ENCODE measurements around the gene L3MBTL2. TPM values are rescaled to one million over a fixed set of nuclear protein-coding genes. Genes with fewer than 3 reads are reported as not detected.
"Not testable (repeated sequence)": the region's sequence is repeated elsewhere in the genome, so short reads cannot be mapped to it uniquely, and the experiment has no call there.

Gene L3MBTL2
- polyA plus RNA-seq, 1 experiment, result 19.1 TPM

DNA sequence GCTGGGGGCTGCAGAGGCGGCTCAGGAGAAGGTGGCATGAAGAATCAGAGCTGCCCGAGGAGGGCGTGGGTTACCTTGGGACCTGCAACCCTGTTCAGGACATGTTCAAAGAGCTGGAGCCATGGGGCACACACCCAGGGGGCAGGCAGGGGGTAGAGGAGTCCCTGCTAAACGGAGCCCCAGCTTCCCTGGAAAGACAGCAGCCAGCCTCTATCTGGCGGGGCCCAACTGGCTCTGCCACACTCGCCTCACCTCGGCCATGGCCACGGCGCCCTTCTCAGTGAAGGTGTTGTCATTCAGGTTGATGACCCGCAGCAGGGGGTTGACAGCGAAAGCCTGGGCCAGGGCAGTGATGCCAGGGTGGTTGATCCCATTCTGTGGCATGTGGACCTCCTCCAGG is 52.6 kb downstream of the L3MBTL2 start:
- DNase-seq (ENCODE audit: low read depth, low spot score), result no peak
- ChIA-PET POLR2A (interaction anchor here (0.6 kb wide), 1 partner anchor 20 kb away, joined by 3 read pairs; no protein-coding TSS in a partner anchor), CTCF (interaction anchor here (0.9 kb wide), 1 partner anchor 260 kb away, joined by 3 read pairs; no protein-coding TSS in a partner anchor)
- Histone ChIP-seq H3K27me3 (ENCODE audit: control insufficient read depth, insufficient read depth, low read length) (no peaks in the 10 kb centered on the region), H3K9me3 (ENCODE audit: control insufficient read depth, insufficient read depth, low read length) (no peaks in the 10 kb centered on the region), H3K4me3 (ENCODE audit: low read depth, low read length) (no peak overlapping the region), H3K27ac (ENCODE audit: low read depth, low read length) (no peak overlapping the region)
- TF ChIP-seq CTCF (IDR thresholded peaks at IDR 0.05; ENCODE audit: low read depth, low read length), result no peak

DNA sequence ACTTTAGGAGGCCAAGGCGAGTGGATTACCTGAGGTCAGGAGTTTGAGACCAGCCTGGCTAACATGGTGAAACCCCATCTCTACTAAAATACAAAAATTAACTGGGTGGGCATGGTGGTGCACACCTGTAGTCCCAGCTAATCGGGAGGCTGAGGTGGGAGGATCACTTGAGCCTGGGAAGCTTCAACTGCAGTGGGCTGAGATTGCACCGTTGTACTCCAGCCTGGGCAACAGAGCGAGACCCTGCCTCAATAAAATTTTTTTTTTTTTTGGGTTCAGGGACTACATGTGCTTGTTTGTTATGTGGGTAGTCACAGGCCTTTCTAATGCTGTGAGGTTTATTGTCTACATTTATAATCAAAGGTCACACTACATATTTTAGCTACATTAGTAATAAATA is 54.6 kb downstream of the L3MBTL2 start:
- POLR2A ChIA-PET; DNase-seq (ENCODE audit: low read depth, low spot score); H3K27me3 ChIP-seq (ENCODE audit: control insufficient read depth, insufficient read depth, low read length); H3K27ac ChIP-seq (ENCODE audit: low read depth, low read length); H3K9me3 ChIP-seq (ENCODE audit: control insufficient read depth, insufficient read depth, low read length); H3K4me3 ChIP-seq (ENCODE audit: low read depth, low read length): not testable (repeated sequence)
- CTCF ChIA-PET, result interaction anchor here (1.0 kb wide), 1 partner anchor 337 kb away, joined by 3 read pairs; no protein-coding TSS in a partner anchor

DNA sequence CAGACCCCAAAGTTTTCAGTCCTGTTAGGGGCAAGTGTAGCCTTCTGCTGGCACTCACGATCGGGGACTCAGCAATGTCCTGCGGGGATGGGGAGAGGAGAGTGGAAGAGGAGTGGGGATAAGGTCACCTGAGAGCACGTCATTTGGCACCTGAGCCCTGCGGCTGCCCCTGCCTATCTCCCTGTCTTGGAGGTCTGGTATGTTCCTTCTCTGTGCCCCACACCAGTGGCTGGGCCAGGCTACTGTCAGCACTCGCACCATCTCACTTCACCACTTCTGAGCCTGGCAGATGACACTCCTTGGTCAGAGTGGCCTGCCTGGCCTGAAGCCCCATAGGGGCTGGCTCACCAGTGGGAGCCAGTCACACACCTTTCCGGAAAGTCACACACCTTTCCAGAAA is 55.8 kb downstream of the L3MBTL2 start:
- TF ChIP-seq CTCF (IDR thresholded peaks at IDR 0.05; ENCODE audit: low read depth, low read length), result no peak
- H3K27me3 ChIP-seq (ENCODE audit: control insufficient read depth, insufficient read depth, low read length), result no peaks in the 10 kb centered on the region
- CTCF ChIA-PET, result no interaction called here
- no peaks in the 10 kb centered on the region; the same call in 1 of the 2 replicates for H3K9me3 ChIP-seq (ENCODE audit: control insufficient read depth, insufficient read depth, low read length)
- DNase-seq (ENCODE audit: low read depth, low spot score), result no peak
- POLR2A ChIA-PET, result no interaction called here
- no peak overlapping the region for H3K27ac ChIP-seq (ENCODE audit: low read depth, low read length)
- no peak overlapping the region for H3K4me3 ChIP-seq (ENCODE audit: low read depth, low read length)

DNA sequence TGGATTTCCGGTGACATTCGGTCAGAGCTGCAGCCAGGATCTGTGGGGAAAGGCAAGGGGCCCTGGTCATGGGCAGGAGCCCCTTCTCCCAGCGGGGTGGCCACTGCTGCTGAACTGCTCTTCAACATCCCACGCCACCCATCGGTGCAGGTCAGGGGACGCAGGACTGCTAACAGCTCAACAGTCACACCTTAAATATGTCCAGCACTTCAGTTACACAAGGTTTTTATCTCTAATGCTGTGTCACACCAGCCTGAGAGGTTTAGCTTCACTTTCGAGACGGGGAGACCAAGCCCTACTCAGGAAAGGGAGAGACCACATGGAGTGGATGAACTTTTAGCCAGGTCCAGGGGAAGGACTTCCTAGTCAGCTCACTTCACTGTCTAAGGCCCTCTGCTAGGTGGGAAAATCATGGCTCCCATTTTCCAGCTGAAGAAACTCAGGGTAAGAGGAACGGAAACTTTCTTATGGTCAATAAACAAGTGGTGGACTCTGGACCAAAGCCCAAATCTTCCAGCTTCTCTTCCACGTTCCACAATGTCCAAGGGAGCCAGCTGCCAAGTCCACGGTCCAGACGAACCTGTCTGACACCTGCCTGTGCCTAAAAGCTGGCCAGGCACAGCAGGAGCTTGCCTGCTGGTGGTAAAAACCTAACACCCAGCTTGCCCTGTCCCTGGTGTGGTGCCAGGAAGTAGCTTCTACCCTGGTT is 56.6 kb downstream of the L3MBTL2 start:
- no peak overlapping the region for H3K27ac ChIP-seq (ENCODE audit: low read depth, low read length)
- TF ChIP-seq CTCF (IDR thresholded peaks at IDR 0.05; ENCODE audit: low read depth, low read length), result no peak
- DNase-seq (ENCODE audit: low read depth, low spot score), result no peak
- no peaks in the 10 kb centered on the region for H3K27me3 ChIP-seq (ENCODE audit: control insufficient read depth, insufficient read depth, low read length)
- POLR2A ChIA-PET, result interaction anchor here (0.7 kb wide), 1 partner anchor 333 kb away, joined by 3 read pairs; no protein-coding TSS in a partner anchor
- CTCF ChIA-PET, result interaction anchor here (1.1 kb wide), 1 partner anchor 339 kb away, joined by 3 read pairs; no protein-coding TSS in a partner anchor
- H3K4me3 ChIP-seq (ENCODE audit: low read depth, low read length), result no peak overlapping the region
- no peaks in the 10 kb centered on the region; the same call in 1 of the 2 replicates for H3K9me3 ChIP-seq (ENCODE audit: control insufficient read depth, insufficient read depth, low read length)

GRCh38 chr22:41262250-41262765 is 57.2 kb downstream of the L3MBTL2 start:
- no peaks in the 10 kb centered on the region; the same call in 1 of the 2 replicates for H3K9me3 ChIP-seq (ENCODE audit: control insufficient read depth, insufficient read depth, low read length)
- ChIA-PET POLR2A (interaction anchor here (0.7 kb wide), 1 partner anchor 334 kb away, joined by 3 read pairs; no protein-coding TSS in a partner anchor), CTCF (interaction anchor here (1.1 to 1.2 kb wide), 2 partner anchors 340 kb away, joined by 3 read pairs; no protein-coding TSS in a partner anchor)
- no peaks in the 10 kb centered on the region for H3K27me3 ChIP-seq (ENCODE audit: control insufficient read depth, insufficient read depth, low read length)
- H3K27ac ChIP-seq (ENCODE audit: low read depth, low read length), result no peak overlapping the region
- DNase-seq (ENCODE audit: low read depth, low spot score), result no peak
- no peak for TF ChIP-seq CTCF (IDR thresholded peaks at IDR 0.05; ENCODE audit: low read depth, low read length)
- no peak overlapping the region for H3K4me3 ChIP-seq (ENCODE audit: low read depth, low read length)
